KMS-11 (cell line): Measurements from ENCODE around the gene ADRA2A.

Source experiments
- H2AFZ ChIP-seq: fragments of 200-600 bp; sonication (generic); 2 replicates; pipeline ENCODE4 v1.6.1; 2016; ENCODE audit warnings: antibody characterized with exemption, mixed run types, low read depth
- H3K27ac ChIP-seq: fragments of 200-600 bp; sonication (generic); 2 replicates; pipeline ENCODE4 v1.6.1; 2016; ENCODE audit warnings: mild to moderate bottlenecking, mixed run types
- H3K27me3 ChIP-seq: fragments of 200-600 bp; sonication (generic); 2 replicates; pipeline ENCODE4 v1.6.1; 2017; ENCODE audit warnings: mild to moderate bottlenecking, low read depth, mixed run types, moderate library complexity; ENCODE audit not compliant: insufficient read depth
- H3K36me3 ChIP-seq: fragments of 200-600 bp; sonication (generic); 2 replicates; pipeline ENCODE4 v1.6.1; 2017; ENCODE audit warnings: mild to moderate bottlenecking, mixed run types; ENCODE audit not compliant: insufficient read depth
- H3K4me1 ChIP-seq: fragments of 200-600 bp; sonication (generic); 2 replicates; pipeline ENCODE4 v1.6.1; 2016; ENCODE audit warnings: mild to moderate bottlenecking, low read depth, mixed run types; ENCODE audit not compliant: poor library complexity, severe bottlenecking
- H3K4me2 ChIP-seq: fragments of 200-600 bp; sonication (generic); 2 replicates; pipeline ENCODE4 v1.7.0; 2016; ENCODE audit warnings: mild to moderate bottlenecking, mixed run types
- H3K4me3 ChIP-seq: fragments of 200-600 bp; sonication (generic); IDR thresholded peaks from 2 replicates; pipeline ENCODE4 v1.6.1; 2017; ENCODE audit warnings: low read depth, low read length, mixed read lengths; ENCODE audit not compliant: insufficient read depth
- H3K79me2 ChIP-seq: fragments of 200-600 bp; sonication (generic); 2 replicates; pipeline ENCODE4 v1.6.1; 2016; ENCODE audit warnings: low read depth, mixed run types; ENCODE audit not compliant: insufficient read depth
- H3K9ac ChIP-seq: fragments of 200-600 bp; sonication (generic); 2 replicates; pipeline ENCODE4 v1.6.1; 2016; ENCODE audit warnings: mild to moderate bottlenecking, mixed run types
- H4K20me1 ChIP-seq: fragments of 200-600 bp; sonication (generic); 2 replicates; pipeline ENCODE4 v1.6.1; 2016; ENCODE audit warnings: mild to moderate bottlenecking, mixed run types; ENCODE audit not compliant: insufficient read depth
- CTCF ChIP-seq: fragments of 200-600 bp; sonication (generic); conservative IDR thresholded peaks from 2 replicates; pipeline ENCODE4 v1.6.1; 2017; ENCODE audit warnings: low read depth, mild to moderate bottlenecking, antibody characterized with exemption, low read length, moderate library complexity, mixed read lengths

The ADRA2A gene

GRCh38 chr10:111112333-111112732, 35.5 kb downstream of the ADRA2A start:
- Histone ChIP-seq H4K20me1 (no peaks in the 10 kb centered on the region), H3K79me2 (no peaks in the 10 kb centered on the region), H3K9ac (no peak overlapping the region), H3K4me1 (no peaks in the 10 kb centered on the region), H3K27ac (no peak overlapping the region), H3K4me2 (no peak overlapping the region), H3K27me3 (no peaks in the 10 kb centered on the region), H2AFZ (no peak overlapping the region), H3K36me3 (no peaks in the 10 kb centered on the region), H3K4me3 (no peak overlapping the region)
- TF ChIP-seq CTCF: no peak

- Histone ChIP-seq H3K4me2 (no peak overlapping the region), H3K9ac (no peak overlapping the region), H3K36me3 (no peaks in the 10 kb centered on the region), H2AFZ (no peak overlapping the region), H3K27ac (no peak overlapping the region), H4K20me1 (no peaks in the 10 kb centered on the region), H3K4me1 (no peaks in the 10 kb centered on the region), H3K79me2 (no peaks in the 10 kb centered on the region), H3K27me3 (no peaks in the 10 kb centered on the region), H3K4me3 (no peak overlapping the region)
- TF ChIP-seq CTCF: no peak
These were observed 36.6 kb downstream of the ADRA2A start for GRCh38 chr10:111113238-111113960.

GRCh38 chr10:111113961-111114757, 37.3 kb downstream of the ADRA2A start:
- H3K79me2 ChIP-seq: no peaks in the 10 kb centered on the region
- no peak for TF ChIP-seq CTCF
- H3K4me1 ChIP-seq: no peaks in the 10 kb centered on the region
- H2AFZ ChIP-seq: no peak overlapping the region
- no peaks in the 10 kb centered on the region for H3K27me3 ChIP-seq
- no peak overlapping the region for H3K27ac ChIP-seq
- H3K4me2 ChIP-seq: no peak overlapping the region
- H3K36me3 ChIP-seq: no peaks in the 10 kb centered on the region
- no peaks in the 10 kb centered on the region for H4K20me1 ChIP-seq
- no peak overlapping the region for H3K4me3 ChIP-seq
- no peak overlapping the region for H3K9ac ChIP-seq

GRCh38 chr10:111114758-111115500, 38.1 kb downstream of the ADRA2A start:
- Histone ChIP-seq H3K79me2 (no peaks in the 10 kb centered on the region), H3K27ac (no peak overlapping the region), H3K4me1 (no peaks in the 10 kb centered on the region), H2AFZ (no peak overlapping the region), H3K9ac (no peak overlapping the region), H4K20me1 (no peaks in the 10 kb centered on the region), H3K4me3 (no peak overlapping the region), H3K4me2 (no peak overlapping the region), H3K27me3 (no peaks in the 10 kb centered on the region), H3K36me3 (no peaks in the 10 kb centered on the region)
- TF ChIP-seq CTCF: no peak
